Caki2 (cell line): ENCODE data around the gene CFI. TPM values are rescaled to one million over a fixed set of nuclear protein-coding genes. Genes with fewer than 3 reads are reported as not detected.
"Not testable (repeated sequence)": the region's sequence is repeated elsewhere in the genome, so short reads cannot be mapped to it uniquely, and the experiment has no call there.

Experiments used
- DNase-seq: peaks from one replicate; pipeline ENCODE4 v3.0.0-alpha.2; 2015; ENCODE audit warnings: low read depth
- in situ Hi-C: cut with HindIII; loops from 2 replicates; pipeline ENCODE4 v1.10.0; 2016; ENCODE audit warnings: low sequenced_read_pairs, low pct_unique_long_range_greater_than_20kb, mixed read lengths
- total RNA-seq: library from RNA; depleted of rRNA; stranded (reverse); fragments of >200 nt; shearing (Covaris generic); gene quantifications from 2 replicates; pipeline ENCODE4 v1.2.3, GENCODE V29; 2014; ENCODE audit warnings: low replicate concordance

Gene CFI
- total RNA-seq, 1 experiment from 2014 or later = 1.6 TPM

DNA sequence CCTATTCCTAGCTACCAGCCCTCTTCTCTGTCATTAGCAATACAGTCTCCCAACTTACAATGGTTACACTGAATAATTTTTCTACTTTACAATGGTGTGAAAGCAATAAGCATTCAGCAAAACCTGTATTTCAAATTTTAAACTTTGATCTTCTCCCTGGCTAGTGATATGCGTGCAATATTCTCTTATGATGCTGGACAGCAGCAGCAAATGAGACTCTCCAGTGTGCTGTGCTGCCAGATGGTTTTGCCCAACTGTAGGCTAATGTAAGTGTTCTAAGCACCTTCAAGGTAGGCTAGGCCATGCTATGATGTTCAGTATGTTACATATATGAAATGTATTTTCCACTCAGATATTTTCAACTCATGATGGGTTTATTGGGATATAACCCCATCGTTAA is 7.9 kb upstream of the CFI start:
- no peak for DNase-seq
- in situ Hi-C loops = loop anchor here (25.0 kb wide), 1 partner anchor 372 kb away; the partner anchor contains the start of gene SEC24B

DNA sequence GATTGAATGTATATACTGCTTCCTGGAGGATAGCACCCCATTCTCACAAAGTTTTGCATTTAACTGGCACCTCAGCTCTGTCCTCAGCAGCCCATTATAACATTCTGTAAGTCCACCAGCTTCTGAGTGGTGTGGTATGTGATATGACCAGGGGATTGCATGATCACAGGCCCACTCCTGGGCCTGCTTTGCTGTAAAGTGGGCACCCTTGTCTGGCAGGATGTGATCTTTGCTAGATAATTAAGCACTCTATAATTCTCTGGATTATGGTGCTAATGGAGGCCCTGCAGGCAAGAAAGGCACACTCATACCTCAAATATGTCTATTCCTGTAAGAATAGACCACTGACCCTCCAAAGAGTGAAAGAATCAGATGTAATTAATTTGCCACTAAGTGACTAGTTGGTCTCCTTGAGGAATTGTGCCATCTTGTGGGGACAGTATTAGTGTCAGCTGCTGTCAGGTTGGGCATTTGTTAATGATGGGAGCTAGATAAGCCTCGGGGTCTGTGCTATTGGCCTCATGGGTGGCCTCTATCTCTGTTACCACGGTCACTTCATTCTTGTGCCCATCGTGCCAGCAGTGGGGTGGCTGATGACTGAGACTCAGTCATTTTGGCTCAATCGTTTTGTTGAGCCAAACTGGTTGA is 2.2 kb upstream of the CFI start:
- DNase-seq = peak; percentile 28
- in situ Hi-C loops = loop anchor here (25.0 kb wide), 1 partner anchor 367 kb away; the partner anchor contains the start of gene SEC24B

DNA sequence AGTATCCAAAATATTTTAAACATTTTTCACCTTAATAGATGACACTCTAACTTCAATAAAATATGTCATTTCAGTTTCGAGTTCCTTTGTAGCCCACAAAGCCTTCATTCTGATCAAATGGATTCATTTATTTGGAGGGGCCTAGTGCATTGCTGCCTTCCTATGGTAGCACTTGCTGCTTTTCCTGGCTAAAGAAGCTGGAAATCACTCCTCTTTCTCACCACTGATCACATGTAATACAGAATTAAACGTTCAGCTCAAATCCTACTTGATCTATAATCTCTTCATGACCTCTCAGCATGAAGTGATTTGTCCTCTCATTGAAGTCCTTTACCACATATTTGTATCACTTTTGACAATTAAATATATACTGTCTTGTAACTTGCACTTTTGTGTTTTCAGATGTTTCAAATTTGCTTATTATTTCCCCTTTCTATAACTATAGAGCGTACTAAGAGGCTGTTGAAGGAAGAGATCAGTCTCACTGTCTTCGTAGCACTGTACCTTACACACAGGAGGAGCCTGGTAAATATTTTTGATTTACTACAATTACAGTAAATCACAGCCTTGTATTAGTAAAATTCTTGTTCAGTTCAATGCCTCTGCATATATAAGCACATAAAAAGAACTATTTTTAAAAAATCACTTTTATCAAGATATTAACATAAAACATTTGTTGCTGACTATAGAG is 555 bp downstream of the CFI start:
- in situ Hi-C loops = loop anchor here (25.0 kb wide), 1 partner anchor 364 kb away; the partner anchor contains the start of gene SEC24B
- DNase-seq = no peak

DNA sequence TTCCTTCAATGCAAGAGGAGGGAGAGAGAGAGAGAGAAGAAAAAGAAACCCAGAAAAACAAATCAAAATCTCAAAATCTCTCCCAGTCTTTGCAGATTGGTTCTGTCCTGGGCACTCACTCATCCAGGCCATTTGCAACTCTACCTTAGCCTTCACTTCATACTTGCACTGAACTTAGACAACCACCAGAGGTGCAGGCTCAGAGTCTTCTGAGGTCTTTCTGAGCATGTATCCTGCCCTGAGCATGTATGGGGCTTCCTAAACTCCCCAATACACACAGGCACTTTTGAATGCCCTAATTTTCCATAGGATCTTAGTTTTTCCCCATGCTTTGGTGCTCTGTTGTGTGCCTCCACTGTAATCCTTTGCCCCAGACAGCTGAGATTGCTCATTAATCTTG is 2.9 kb downstream of the CFI start:
- in situ Hi-C loops = no loop called here
- no peak for DNase-seq

GRCh38 chr4:109795059-109795458 is 6.7 kb downstream of the CFI start:
- in situ Hi-C loops = no loop called here
- DNase-seq = no peak

DNA sequence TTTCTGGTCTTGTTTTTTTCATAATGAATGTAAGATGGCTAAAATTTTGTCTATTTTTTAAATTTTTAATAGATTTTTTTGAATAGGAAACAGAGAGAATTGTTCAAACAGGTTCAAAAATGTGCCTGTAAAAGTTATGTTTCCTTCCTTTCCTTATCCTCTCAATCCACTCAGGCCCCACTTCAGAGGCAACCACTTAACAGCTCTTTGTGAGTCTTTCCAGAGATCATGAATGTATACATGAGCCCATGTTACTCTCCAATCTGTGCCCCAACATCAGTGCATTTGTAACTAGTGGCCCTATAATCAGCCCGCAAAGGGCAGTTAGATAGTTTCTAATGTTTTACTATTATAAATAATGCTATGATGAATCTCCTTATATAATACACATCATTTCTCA is 14.0 kb downstream of the CFI start:
- in situ Hi-C loops = no loop called here

DNA sequence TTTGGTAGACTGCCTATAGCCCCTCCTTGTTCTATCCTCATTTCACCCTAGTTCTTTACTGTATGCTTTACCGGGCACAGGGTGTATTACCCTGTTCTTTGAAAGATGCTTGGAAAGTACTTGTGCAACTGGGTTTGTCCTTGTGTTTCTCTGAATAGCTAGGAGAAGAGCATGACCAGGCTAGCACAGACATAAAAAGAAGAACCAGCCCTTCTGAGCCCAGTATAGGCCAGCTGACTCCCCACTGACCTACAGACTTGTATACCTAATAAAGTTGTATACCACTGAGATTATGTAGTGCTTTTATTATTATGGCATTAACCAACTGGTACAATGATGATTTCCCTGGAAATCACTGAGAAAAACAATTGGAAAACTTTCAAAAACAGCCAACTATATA is 15.0 kb downstream of the CFI start:
- no peak for DNase-seq
- in situ Hi-C loops = no loop called here

More for the DNA sequence above, 14.0 kb downstream of the CFI start:
- DNase-seq = no peak

DNA sequence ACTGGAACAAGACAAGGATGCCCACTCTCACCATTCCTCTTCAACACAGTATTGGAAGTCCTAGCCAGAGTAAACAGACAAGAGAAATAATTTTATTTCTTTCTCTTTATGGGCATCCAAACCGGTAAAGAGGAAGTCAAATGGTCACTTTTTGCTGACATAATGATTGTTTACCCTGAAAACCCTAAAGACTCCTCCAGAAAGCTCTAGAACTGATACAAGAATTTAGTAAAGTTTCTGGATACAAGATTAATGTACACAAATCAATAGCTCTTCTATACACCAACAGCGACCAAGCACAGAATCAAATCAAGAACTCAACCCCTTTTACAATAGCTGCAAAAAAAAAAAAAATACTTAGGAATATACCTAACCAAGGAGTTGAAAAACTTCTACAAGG is 19.7 kb downstream of the CFI start:
- DNase-seq, in situ Hi-C loops: not testable (repeated sequence)

GRCh38 chr4:109764789-109765402 is 36.9 kb downstream of the CFI start:
- in situ Hi-C loops = no loop called here
- DNase-seq = no peak

DNA sequence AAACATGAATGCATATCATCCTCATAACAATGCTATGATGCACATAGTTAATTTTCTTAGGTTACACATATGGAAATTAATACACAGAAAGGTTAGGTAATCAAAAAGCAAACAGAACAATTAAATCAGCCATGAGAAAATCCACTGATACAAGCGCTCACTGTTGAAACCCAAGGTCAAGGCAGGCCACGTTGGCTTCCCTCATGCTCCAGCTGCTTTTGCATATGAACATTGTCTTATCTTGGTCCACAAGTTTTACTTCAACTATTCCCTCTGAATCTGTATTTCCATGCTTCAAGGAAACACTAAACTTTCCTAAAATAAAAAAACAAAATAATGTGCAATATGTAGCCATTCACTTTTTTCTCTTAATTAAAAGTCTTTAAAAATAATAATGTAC is 37.4 kb downstream of the CFI start:
- in situ Hi-C loops = no loop called here
- no peak for DNase-seq

- no peak for DNase-seq
- in situ Hi-C loops = no loop called here
Measured at GRCh38 chr4:109760682-109761081, 41.1 kb downstream of the CFI start.

GRCh38 chr4:109755656-109756055 is 46.1 kb downstream of the CFI start:
- DNase-seq = no peak
- in situ Hi-C loops = no loop called here

DNA sequence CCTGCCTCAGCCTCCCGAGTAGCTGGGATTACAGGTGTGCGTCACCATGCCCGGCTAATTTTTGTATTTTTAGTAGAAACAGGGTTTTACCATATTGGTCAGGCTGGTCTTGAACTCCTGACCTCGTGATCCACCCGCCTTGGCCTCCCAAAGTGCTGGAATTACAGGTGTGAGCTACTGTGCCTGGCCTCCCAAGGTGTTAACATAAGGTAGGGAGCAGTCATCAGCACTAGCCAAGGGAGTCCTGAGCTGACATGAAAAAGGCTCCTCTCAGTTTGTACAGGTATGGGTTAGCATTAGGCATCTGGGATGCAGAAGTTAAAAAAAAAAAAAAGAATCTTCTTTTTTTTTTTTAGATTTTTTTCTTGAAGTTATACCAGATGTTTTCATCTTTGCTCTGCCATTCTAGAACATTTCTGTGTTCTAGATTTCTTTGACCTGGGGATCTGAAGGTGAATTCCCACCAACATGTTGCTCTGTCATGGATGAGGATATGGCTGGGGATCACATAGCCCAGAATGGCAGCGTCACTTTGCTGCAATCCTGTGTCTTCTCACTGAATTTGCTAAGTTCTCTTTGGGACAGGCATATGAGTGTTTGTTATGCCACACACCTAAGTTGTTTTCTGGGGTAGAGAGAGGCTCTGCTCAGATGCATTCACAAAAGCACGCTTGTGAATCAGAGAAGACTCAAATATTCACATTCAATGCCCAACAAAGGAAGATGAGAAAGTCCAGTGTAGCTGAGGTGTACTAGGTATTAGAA is 47.5 kb downstream of the CFI start:
- in situ Hi-C loops = no loop called here
- DNase-seq = no peak

DNA sequence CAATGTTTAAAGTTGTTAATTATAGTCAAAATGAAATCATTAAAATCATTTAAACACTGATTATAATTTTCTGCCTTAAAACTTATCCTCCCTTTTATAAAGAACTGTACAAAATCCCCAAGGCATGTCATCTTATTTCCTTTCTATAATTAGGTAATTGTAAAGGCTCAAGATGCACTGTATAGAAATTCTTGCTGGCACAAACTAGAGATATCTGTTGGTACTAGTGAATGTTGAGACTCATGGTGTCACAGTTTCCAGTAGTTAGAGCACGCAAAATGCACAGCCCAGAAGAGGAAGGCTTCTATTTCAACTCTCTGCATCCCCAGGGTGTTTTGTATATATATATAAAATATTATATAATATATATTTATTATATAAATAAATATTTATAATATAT is 49.3 kb downstream of the CFI start:
- in situ Hi-C loops = no loop called here
- no peak for DNase-seq

DNA sequence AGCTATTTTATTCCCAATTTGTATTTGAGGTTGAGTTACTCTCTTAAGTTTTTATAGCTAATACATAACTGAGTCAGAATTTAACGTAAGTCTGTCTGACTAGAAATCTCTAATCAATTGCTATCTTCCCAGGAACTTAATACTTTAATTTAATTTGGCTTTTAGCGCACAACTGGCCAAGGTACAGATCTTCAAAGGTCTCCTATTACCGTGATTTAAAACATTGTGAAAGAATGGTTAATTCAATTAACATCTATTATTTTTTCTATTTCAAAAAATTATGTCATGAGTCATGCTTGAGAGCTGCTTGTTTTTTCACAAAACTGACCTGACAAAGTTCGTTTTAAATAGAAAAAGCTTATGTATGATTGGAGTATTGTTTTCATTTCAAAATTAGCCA is 49.9 kb downstream of the CFI start:
- in situ Hi-C loops = no loop called here
- DNase-seq = no peak

DNA sequence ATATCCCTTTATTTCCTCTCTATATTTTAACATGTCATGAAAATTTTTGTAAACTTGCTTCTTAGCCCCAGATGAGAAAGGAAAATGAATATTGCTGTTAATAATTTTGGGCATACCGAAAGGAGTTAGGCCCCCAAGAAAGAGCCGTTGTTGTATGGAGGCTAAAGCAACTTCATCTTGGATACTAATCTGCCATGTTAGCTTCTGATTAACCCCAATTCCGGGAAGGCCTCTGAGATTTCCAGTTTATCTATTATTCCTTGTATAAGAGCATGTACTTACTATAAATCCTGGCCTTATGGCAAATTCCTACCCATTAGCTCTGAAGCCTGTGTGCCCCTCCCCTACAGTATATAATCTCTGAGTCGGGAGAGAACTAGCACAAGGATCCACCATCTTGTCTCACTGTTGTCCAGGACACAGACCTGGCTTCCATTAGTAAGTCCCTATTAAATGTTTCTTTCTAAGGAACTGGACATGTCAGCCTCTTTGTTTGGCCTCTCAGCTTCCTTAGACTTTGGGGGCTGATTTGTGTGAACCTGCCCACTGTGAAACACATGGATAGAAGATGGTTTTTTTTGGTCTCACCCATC is 51.1 kb downstream of the CFI start:
- in situ Hi-C loops = no loop called here
- DNase-seq = no peak

DNA sequence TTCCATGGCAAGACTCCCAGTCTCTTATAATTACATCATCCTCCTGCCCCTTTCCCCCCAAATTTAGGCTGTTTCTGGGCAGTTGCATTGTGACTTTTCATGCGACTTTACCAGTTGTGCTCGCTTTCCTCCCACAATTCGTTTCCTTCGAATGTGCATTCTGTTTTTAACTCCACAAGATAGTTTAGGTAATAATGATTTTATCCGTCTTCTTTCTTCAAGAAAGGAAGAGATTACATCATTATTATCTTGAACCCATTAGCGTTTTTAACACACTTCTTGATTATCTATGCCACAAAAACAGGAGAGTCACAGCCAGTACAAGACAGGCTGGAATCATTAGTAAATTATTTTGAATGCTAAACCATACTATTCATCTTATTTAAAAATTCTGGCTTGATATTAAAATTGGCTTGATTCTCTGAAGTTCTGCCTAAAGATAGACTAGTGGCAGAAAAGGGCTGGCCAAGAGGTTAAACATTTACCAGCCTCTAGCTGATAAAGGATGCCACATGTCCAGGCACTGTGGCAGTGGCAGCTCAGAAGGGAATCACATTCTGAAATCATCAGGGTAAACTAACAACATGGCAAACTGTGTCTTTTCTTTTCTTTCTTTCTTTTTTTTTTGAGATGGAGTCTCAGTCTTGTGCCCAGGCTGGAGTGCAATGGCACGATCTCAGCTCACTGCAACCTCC is 52.3 kb downstream of the CFI start:
- in situ Hi-C loops = no loop called here
- no peak for DNase-seq

DNA sequence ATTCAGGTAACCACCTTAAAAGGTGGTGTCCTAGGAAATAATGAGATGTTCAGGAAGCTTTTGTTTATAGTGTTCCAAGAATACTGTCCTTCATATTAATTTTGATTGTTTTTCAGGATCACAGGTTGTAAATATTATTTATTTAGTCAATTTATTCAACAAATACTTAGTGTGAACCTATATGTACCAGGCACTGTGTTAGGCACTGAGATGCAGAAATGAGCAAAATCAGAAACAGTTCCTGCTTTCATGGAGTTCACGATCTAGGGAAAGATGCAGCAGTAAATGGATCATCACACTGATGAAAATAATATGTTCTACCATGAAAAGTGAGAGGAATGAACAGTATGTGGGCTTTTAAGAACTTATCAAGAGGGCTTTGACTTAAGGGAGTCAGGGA is 53.7 kb downstream of the CFI start:
- DNase-seq = no peak
- in situ Hi-C loops = no loop called here
